ENCODE results near the gene FRK.
"Not testable (repeated sequence)": the region's sequence is repeated elsewhere in the genome, so short reads cannot be mapped to it uniquely, and the experiment has no call there.

The FRK gene, protein sequence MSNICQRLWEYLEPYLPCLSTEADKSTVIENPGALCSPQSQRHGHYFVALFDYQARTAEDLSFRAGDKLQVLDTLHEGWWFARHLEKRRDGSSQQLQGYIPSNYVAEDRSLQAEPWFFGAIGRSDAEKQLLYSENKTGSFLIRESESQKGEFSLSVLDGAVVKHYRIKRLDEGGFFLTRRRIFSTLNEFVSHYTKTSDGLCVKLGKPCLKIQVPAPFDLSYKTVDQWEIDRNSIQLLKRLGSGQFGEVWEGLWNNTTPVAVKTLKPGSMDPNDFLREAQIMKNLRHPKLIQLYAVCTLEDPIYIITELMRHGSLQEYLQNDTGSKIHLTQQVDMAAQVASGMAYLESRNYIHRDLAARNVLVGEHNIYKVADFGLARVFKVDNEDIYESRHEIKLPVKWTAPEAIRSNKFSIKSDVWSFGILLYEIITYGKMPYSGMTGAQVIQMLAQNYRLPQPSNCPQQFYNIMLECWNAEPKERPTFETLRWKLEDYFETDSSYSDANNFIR

DNA sequence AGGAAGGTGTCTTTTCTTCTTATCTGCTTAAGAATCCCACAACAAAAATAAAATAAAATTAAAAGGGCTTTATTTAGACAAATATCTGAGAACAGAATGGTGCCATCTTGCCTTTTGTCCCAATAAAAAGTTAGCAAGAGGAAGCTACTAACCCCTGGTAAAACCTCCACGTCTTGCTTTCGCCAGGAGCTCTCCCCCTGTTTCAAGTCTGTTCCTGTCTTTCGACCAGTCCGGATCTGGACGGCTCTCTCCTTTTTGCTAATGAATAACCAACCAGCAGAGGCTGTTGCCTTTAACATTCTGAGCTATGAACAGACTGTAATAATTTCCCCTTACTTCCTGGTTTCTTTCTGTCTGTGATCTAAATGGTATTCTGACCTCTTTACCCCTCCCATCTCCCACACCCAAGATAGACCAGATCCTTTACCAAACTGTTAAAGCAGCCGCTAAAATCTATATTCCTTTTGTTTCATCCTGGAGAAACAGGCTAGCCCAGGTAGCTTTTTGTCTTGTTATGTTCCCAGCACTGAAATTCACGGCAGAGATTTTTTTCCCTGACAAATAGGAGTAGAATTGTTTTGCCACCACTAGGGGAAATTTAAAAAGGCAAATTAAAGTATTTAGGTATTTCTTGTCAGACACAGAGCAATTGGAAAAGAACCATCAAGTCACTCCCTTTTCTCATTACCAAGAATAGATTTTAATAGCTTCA is at the start of gene FRK:
Gene FRK, minus strand, starts transcription at position 320 of the 712 bp plus-strand sequence. CDS start 580 bp downstream, outside the sequence.
- DNase-seq, result no peak

DNA sequence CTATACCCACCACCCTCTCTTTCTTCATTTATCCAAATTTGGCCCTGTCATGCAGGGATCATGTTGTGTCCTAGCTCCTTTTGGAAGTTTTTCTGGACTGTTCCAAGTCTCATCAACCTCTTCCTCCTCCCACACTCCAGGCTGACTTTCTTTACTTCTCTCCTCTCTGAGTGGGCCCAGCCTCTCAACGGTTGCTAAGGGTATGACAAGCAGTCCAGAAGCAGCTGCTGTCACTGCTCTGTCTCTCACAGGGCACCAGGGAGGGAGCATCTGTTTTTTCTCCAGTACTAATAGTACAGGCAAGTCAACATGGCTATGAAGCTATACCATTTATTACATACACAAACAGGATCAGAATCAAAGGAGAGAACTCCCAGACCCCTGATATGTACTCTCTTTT is 48.1 kb upstream of the FRK start:
- DNase-seq, result no peak

DNA sequence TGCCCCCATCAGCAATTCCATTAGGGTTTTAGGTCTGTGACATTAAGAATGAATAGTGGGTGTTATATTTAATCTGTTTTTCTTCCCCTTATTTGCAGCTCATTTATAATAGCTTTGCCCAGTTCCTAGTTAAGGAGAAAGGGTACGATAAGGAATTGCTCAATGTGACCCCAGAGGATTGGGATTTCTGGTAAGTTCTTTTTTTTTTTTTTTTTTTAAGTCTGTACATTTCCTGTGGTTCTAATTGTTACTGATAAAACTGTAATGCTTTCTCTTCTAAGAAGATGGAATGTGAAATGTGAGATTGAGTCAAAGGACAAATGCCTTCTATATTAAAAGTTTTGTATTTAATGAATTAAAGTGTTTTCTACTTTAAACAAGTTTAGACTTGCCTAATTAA is 45.5 kb upstream of the FRK start:
- DNase-seq, result no peak

DNA sequence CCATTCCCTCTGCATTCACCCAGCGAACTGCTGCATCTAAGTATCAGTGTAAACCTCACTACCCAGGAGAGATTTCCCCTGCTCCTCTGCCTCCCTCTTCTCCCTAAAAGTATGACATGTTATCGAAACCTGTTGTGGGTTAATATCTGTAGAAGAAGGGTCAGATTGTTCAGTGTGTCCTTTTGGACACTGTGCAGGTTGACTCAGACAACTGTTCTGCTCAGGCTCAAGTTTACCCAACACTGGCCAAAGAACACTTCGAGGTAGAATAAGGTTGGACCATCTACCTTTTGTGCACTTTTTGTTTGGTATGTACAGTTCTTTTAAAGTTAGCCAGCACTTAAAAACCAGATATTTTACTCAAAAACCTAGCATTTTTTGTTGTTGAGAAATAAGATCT is 44.6 kb upstream of the FRK start:
- no peak for DNase-seq

DNA sequence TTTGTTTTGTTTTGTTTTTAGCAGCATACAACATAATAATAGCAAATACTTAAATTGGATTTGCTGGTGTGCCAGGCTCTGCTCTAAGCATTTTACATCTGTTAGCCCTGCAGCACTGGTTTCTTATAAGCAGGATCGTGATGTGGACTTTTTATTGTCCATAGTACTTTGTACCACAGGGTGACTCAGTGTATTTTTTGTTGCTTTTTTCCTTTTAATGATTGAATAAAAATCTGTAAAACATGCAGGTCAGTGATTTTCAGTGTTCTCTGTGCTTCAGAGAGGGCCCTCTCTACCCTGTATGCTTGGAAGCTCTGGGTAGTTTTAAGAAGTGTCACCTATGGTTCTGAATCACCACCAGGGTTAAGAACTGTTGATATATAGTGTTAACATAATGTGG is 43.9 kb upstream of the FRK start:
- no peak for DNase-seq

DNA sequence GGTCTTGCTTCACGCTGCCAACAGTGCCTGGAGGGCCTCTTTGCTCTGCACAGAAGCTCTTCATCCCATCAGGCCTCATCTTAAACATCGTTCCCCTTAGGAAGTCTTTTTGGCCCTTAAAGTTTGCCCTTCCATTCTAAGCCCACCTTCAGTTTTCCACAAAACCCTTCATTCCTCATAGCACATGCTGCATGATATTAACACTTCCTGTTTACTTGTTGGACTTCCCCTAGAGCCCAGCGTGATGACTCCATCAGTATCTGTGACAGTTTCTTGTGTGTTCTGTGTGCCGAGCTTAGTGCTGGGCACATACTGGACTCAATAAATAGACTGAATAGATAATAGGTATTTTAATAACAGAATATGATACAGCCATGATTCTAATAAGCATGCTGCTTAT is 42.2 kb upstream of the FRK start:
- no peak for DNase-seq

DNA sequence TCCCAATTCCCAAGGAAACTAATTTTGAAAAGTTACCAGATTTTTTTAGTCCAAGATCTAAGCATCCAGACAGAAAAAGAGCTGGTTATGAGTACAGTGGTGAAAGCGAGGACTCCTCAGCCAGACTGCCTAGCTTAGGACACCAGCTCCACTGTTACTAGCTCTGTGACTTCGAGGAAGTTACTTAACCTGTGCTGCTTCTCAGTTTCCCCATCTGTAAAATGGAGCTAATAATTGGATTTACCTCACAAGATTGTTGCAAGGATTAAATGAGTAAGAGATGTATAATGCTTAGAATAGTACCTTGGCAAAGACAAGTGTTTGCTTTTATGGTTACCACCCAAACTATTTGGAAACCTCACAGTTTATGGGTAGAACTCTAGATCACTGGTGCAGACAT is 41.1 kb upstream of the FRK start:
- DNase-seq, result no peak

DNA sequence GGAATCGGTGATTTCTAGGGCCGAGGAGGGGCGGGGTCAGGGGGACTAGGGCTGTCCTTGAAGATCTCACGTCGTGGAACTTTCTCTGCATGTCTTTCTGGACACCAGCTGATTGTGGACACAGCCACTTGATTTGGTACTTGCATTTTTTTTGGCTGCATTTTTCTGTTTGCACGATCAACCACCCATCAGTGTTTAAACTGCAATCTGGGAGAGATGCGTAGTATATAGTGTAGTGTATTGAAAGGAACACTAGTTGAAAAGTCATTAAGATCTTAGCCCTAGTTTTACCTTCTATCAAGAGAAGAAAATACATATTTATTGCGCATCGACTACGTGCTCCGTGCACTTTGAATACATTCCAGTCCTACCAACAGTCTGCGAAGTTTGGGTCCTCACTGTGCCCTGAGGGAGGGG is 40.6 kb upstream of the FRK start:
- no peak for DNase-seq

DNA sequence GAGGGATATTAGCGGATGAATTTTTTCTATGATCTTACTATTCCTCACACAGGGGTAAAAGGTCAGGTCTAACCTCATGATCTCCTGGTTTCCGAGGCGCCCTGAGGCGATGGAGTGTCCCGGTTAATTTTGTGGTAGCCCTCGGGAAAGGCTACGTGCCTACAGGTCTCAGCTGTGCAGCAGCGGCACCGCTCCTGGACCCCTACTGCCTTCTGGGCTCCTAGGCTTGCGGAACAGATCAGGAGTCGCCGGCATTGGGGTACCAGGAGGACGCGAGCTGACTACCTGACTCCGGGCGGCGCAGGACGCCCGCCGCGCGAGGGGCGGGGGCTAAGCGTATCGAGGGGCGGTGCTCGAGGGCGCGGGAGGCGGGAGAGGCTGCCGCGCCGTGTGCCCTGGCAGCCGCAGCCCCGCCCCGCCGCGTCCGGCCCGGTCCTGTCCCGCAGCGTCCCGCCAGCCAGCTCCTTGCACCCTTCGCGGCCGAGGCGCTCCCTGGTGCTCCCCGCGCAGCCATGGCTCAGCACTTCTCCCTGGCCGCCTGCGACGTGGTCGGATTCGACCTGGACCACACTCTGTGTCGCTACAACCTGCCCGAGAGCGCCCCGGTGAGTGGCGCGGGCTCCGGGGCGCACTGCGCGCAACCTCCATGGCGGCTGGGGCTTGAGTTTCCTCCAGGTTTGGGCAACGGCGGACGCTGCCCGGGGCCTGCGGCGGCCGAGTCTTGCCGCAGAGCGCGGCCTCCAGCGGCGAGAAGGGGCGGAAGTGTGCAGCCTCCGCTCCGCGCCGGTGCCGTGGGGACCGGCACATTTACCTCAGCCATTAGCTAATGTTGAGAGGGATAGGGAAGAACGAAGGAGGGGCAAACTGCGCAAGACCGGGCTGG is 40.0 kb upstream of the FRK start, which contains the start of gene NT5DC1:
Gene NT5DC1, plus strand, starts transcription at position 435 of the 883 bp plus-strand sequence. Its CDS starts 78 bp downstream, at position 513.
- DNase-seq, result peak; percentile 81 to 83

DNA sequence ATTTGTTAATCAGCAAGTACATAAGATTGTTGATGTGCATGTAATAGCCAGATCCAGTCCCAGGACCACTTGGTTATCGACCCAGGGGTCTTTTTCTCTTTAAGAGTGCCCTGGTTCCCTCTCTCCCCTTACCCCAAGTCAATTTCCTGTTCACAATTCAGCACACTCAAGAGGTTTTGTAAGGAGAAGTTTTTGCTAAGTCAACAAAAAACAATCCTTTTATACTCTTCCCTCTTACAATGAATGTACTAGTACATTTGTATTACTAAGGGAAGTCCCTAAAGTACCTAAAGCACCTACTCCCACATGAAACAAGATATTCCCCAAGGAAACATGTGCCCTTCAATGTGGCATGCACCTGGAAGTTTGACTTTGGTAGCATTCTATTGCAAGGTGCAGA is 38.3 kb upstream of the FRK start:
- no peak for DNase-seq

DNA sequence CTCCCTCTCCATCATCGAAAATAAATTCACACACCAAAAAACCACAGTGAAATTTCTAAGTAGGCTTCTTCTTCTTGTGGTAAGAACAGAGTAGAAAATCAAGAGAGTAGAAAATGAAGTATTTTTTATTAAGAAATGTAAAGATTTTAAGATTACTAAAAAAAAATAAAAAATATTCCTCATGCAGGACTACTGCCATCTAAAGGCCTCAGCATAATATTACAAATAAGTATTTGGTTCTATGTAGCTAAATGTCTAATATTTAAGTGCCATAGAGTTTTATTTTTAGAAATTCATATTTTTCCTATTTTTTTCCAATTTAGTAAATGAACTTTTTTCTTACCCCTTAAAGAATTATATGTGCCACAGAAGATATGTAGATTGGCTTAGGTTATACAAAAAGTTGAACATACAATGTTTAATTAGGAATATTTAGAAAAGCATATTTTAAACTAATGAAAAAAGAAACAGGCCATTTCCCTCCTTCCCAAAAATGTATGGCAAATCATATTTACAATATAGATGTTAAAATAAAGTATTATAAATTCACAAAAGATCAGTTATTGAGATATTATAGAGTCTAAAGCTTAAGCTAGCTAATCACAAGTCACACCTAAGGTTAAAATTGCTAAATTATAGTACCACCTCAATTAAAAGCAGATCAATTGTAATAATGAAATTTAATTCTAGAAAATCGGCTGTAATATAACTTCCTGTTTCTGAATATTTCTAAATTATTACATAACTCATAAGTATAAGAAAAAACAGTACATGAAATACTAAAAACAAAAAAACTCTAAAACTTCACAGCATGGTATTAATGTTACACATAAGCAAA is 36.5 kb upstream of the FRK start:
- DNase-seq, result peak in 1 of 2 donors; percentile 17

DNA sequence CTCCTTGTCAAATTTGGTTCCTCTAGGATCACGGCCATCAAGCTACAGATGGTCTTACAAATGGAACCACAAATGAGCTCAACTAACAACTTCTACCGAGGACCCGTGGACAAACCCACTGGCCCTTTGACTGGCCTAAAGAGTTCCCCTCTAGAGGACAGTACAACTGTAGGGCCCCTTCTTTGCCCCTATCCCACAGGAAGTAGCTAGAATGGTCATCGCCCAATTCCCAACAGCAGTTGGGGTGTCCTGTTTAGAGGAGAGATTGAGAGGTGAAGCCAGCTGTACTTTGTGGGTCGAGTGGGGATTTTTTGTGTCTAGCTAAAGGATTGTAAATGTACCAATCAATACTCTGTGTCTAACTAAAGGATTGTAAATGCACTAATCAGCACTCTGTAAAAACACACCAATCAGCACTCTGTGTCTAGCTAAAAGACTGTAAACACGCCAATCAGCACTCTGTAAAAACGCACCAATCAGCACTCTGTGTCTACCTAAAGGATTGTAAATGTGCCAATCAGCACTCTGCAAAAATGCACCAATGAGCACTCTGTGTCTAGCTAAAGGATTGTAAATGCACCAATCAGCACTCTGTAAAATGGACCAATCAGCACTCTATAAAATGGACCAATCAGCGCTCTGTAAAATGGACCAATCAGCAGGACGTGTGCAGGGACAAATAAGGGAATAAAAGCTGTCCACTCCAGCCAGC is 35.5 kb upstream of the FRK start:
- not testable (repeated sequence) for DNase-seq

DNA sequence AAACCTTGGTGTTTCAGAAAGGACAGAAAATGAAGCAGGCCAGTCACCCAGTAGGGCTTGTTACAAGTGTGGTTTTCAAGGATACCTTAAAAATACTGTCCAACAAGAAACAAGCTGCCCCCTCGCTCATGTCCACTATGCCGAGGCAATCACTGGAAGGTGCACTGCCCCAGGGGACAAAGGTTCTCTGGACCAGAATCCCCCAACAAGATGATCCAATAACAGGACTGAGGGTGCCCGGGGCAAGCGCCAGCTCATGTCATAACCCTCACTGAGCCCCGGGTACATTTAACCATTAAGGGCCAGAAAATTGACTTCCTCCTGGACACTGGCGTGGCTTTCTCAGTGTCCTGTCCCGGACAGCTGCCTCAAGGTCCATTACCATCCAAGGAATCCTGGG is 33.4 kb upstream of the FRK start:
- DNase-seq, result no peak

DNA sequence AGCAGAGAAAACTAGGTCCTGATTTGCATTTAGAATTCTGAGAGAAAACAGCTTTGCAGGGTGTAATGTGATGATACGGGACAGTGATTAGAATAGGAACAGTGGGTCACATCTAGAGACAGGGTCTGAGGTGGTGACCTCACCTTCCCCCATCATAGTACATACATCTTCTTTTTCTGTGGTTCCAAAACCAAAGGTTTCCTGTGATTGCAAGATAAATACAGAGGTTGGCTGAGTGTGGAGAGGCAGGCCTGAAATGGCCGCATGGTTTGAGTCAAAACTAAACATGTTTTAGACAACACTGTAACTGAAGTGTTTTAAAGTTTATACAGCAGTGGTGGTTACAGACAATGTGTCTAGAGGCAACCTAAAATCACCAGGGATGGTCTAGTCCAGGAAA is 29.6 kb upstream of the FRK start:
- DNase-seq, result no peak

DNA sequence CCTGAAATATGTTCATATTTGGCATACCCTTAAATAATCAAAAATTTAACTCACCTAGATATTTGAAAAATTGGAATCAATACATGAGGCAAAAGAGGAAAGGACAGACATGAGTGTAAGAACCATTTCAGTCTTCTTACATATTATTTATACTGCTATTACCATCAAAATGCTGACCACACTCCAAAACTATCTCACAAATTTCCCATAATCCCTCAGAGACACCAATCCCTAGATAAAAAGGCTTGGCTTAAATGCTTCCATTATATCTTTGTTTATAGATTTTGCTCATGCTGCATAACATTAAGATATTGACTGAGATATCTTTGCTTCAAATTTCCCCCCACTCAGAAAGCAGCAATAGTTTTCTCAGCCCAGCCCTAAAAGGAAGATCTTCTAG is 28.3 kb upstream of the FRK start:
- DNase-seq, result no peak

DNA sequence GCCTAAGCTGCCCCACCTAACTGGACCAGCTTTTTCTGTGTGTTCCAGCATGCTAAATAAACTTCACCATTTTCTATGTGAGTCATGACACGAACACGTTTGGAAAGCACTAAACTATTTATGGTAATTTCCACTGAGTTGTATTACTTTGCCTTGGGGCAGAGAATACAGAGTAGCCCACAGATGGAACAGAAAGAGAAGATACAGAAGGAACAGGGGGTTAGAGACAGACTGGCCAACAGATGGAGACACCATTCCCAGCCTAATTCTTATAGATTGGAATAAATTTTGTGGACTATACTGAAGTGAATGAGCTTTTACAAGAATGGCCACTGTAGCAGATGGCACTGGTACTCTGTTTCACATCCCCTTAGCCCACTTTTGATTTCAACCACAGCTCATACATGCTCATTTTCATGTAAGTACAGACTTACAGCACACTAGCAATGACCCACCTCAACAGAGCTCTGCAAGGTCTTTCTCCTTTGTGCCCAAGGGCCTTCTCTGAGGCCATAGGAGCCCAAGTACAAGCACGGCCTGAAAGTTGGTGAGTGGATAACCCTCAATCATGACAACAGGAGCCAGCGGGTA is 26.8 kb upstream of the FRK start:
- DNase-seq, result no peak

DNA sequence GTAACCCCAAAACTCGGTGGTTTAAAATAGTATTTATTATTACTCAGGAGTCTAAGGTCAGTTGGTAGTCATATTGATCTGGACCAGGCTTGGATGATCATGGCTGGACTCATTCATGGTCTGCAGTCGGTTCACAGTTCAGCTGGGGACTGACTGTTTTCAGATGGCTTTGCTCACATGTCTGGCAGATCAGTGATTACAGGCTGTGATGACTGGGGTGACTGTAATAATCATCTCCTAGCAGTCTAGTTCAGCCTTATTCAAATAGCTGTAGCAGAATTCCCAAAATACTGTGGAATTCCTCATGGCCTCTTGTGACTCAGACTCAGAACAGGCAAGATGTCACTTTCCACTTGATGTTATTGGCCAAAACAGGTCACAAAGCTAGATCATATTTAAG is 23.6 kb upstream of the FRK start:
- no peak for DNase-seq

DNA sequence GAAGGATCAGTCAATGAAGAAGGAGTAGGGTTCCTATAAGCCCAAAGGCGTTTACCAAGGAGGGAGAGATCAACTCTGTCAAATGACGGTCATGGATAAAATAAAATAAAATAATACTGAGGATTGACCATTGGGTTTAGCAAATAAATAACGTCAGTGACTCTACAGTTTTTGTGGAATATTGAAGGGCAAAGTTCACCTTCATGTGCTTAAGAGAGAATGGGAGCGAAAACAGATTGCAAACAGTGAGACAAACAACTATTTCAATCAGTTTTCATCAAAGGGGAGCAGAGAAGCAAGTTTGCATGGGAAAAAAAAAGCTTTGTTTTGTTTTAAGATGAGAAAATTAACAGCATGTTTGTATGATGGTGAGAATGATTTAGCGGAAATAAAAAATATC is 22.4 kb upstream of the FRK start:
- no peak for DNase-seq

DNA sequence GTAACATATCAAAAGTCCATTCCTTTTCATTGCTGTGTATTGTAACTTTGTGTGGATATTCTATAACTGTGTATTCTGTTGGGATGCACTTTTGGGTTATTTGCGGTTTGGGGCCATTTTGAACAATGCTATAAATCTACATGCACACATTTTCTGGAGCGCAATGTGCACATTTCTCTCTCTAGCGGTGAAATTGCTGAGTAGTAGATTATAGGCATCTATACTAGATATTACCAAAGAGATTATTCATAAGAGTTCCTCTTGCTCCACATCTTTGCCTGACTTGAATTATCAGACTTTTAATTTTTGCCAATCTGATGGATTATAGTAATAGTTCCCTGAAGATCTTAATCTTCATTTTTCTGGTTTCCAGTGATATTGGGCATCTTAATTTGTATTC is 18.3 kb upstream of the FRK start:
- DNase-seq, result no peak

DNA sequence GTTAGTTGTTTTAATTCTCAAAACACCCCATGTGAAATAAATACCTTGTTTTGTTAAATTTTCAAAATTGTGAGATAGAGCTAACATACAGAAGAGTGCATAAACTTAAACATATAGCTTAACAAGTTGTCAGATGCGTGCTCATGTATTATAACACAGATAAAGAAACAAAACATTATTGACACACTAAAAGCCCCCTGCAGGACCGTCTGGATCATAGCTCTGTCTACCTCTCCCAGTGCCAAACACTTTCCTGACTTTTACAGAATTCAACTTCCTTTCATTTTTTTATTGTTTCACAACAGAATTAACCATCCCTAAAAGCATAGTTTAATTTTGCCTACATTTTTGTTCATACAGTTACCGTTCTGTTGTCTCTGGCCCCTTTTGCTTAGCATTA is 17.8 kb upstream of the FRK start:
- no peak for DNase-seq

All from CD4-positive, alpha-beta T cell treated with Interleukin-1 beta for 1 hour (primary cell).